Gastroesophageal sphincter (tissue), 3 donors: Measurements from ENCODE around the gene RARRES1.

Experiments used
- CTCF ChIP-seq, 4 experiments: fragments of 200-600 bp in 2 of 4; fragments of 450-650 bp in 2 of 4; sonication (generic) in 1 of 4; IDR thresholded peaks; one replicate each; pipeline ENCODE4 v1.5.1; 2017 to 2019; ENCODE audit warnings: antibody characterized with exemption in 4 of 4, mild to moderate bottlenecking in 2 of 4, moderate library complexity in 2 of 4
- EP300 ChIP-seq: sonication (generic); formaldehyde crosslinking; IDR thresholded peaks from one replicate; pipeline ENCODE4 v1.6.1; 2017; ENCODE audit warnings: antibody characterized with exemption, mild to moderate bottlenecking
- POLR2A ChIP-seq, 2 donors: fragments of 450-650 bp; IDR thresholded peaks; one replicate each; pipeline ENCODE4 v1.6.1; 2017; ENCODE audit warnings: antibody characterized with exemption in 2 of 2, mild to moderate bottlenecking in 2 of 2, moderate library complexity in 1 of 2

- TF ChIP-seq POLR2A (IDR thresholded peaks at IDR 0.05) = no peak
- no peak for TF ChIP-seq CTCF (IDR thresholded peaks at IDR 0.05)
- TF ChIP-seq EP300 = no peak
Measured at GRCh38 chr3:158683230-158683962, 48.9 kb downstream of the RARRES1 start.
